Raji (cell line): ENCODE results near the gene PHKG2.

ENCODE experiments used
- POLR2A ChIP-seq: IDR thresholded peaks from 2 replicates; pipeline ENCODE4 v1.6.1; 2011; ENCODE audit warnings: low read depth, low read length, control low read depth; ENCODE audit not compliant: insufficient read depth

The PHKG2 gene

GRCh38 chr16:30747799-30748633 lies at the start of gene PHKG2:
TSS of gene PHKG2 (plus strand) at chr16:30748425. CDS start at chr16:30748821, 396 bp downstream.
- TF ChIP-seq POLR2A = peak; percentile 89

GRCh38 chr16:30698816-30699614 lies 49.2 kb upstream of the PHKG2 start, which contains the start of gene SRCAP:
TSS of gene SRCAP (plus strand) at chr16:30699171. CDS start at chr16:30700825, 1,654 bp downstream.
- TF ChIP-seq POLR2A = peak; percentile 75

- no peak for TF ChIP-seq POLR2A
These were observed 48.6 kb upstream of the PHKG2 start for GRCh38 chr16:30699615-30700099.

GRCh38 chr16:30700491-30700890 lies 47.7 kb upstream of the PHKG2 start:
- no peak for TF ChIP-seq POLR2A

GRCh38 chr16:30700971-30701370 lies 47.3 kb upstream of the PHKG2 start:
- TF ChIP-seq POLR2A = no peak

GRCh38 chr16:30703971-30704370 lies 44.3 kb upstream of the PHKG2 start:
- TF ChIP-seq POLR2A = no peak

- TF ChIP-seq POLR2A = no peak
These were observed 42.2 kb upstream of the PHKG2 start for GRCh38 chr16:30706046-30706445.

GRCh38 chr16:30710971-30711370 lies 37.3 kb upstream of the PHKG2 start:
- no peak for TF ChIP-seq POLR2A

- TF ChIP-seq POLR2A = no peak
These were observed 36.5 kb upstream of the PHKG2 start for GRCh38 chr16:30711712-30712111.

GRCh38 chr16:30715750-30716445 lies 32.3 kb upstream of the PHKG2 start:
- no peak for TF ChIP-seq POLR2A

- no peak for TF ChIP-seq POLR2A
These were observed 28.1 kb upstream of the PHKG2 start for GRCh38 chr16:30720086-30720485.

- no peak for TF ChIP-seq POLR2A
These were observed 27.5 kb upstream of the PHKG2 start for GRCh38 chr16:30720694-30721093.

- TF ChIP-seq POLR2A = no peak
These were observed 27.1 kb upstream of the PHKG2 start for GRCh38 chr16:30721167-30721566.

GRCh38 chr16:30721606-30722005 lies 26.6 kb upstream of the PHKG2 start:
- no peak for TF ChIP-seq POLR2A

GRCh38 chr16:30722443-30722842 lies 25.8 kb upstream of the PHKG2 start:
- TF ChIP-seq POLR2A = no peak
